MCF 10A (cell line): ENCODE measurements around the gene TRIM59. TPM values are rescaled to one million over a fixed set of nuclear protein-coding genes. Genes with fewer than 3 reads are reported as not detected.
A peak's percentile ranks its signal among the peaks of the same experiment; 100 is the strongest.

Experiments used
- BruUV-seq: library from RNA; stranded (reverse); fragments of 400-500 nt; replicated peaks from 2 replicates; lab custom pipeline; 2021; lab: Mats Ljungman, UMichigan
- CTCF ChIA-PET: fragments of 300-600 bp; sonication (Branson Sonifier 250); formaldehyde crosslinking; extraction: SDS; loops from one replicate; lab custom pipeline; 2021; ENCODE audit warnings: antibody characterized with exemption, inconsistent platforms; lab: Yijun Ruan, JAX
- POLR2A ChIA-PET: fragments of 300-600, 350-650 bp; sonication (Branson Sonifier 250); formaldehyde crosslinking; extraction: SDS; loops from one replicate; lab custom pipeline; 2020; ENCODE audit warnings: antibody characterized with exemption, inconsistent platforms; lab: Yijun Ruan, JAX
- DNase-seq: peaks from one replicate; pipeline ENCODE4 v3.0.0-alpha.2; 2018; ENCODE audit not compliant: unreplicated experiment
- H3K27ac Mint-ChIP-seq: one replicate; pipeline ENCODE4 v1.8.0; 2022; ENCODE audit warnings: mild to moderate bottlenecking, low read depth, mixed read lengths; ENCODE audit not compliant: unreplicated experiment
- H3K27me3 Mint-ChIP-seq: one replicate; pipeline ENCODE4 v1.8.0; 2022; ENCODE audit warnings: mixed read lengths; ENCODE audit not compliant: insufficient read depth, unreplicated experiment
- H3K36me3 Mint-ChIP-seq: one replicate; pipeline ENCODE4 v1.8.0; 2022; ENCODE audit warnings: mild to moderate bottlenecking, moderate library complexity, mixed read lengths; ENCODE audit not compliant: insufficient read depth, unreplicated experiment
- H3K4me1 Mint-ChIP-seq: one replicate; pipeline ENCODE4 v1.8.0; 2022; ENCODE audit warnings: mixed read lengths; ENCODE audit not compliant: insufficient read depth, unreplicated experiment
- H3K4me3 Mint-ChIP-seq: one replicate; pipeline ENCODE4 v1.8.0; 2022; ENCODE audit warnings: mild to moderate bottlenecking, moderate library complexity, mixed read lengths; ENCODE audit not compliant: unreplicated experiment
- H3K9me3 Mint-ChIP-seq: one replicate; pipeline ENCODE4 v1.8.0; 2022; ENCODE audit warnings: mixed read lengths; ENCODE audit not compliant: unreplicated experiment
- CTCF ChIP-seq: fragments of 200-600 bp; IDR thresholded peaks from one replicate; pipeline ENCODE4 v1.8.0; 2022; ENCODE audit warnings: antibody characterized with exemption, mild to moderate bottlenecking; ENCODE audit not compliant: unreplicated experiment
- intact Hi-C: fragments of 100-400 bp; cut with micrococcal nuclease; formaldehyde crosslinking; loops from 2 replicates; pipeline ENCODE4 v1.14.1; 2022
- total RNA-seq: library from RNA; stranded (reverse); gene quantifications from 2 replicates; pipeline ENCODE4 v1.2.3, GENCODE V29; 2022

The TRIM59 gene
- total RNA-seq, 1 experiment from 2014 or later, result 15.1 TPM

- POLR2A ChIA-PET, result interaction anchor here (0.9 kb wide), 1 partner anchor 592 kb away, joined by 5 read pairs; no protein-coding TSS in a partner anchor
- Mint-ChIP-seq H3K9me3 (no peaks in the 10 kb centered on the region), H3K4me3 (no peak overlapping the region), H3K36me3 (peaks cover 9% of the 10 kb centered on the region), H3K27ac (no peak overlapping the region), H3K4me1 (peaks cover 5% of the 10 kb centered on the region), H3K27me3 (no peaks in the 10 kb centered on the region)
- intact Hi-C loops, result loop anchor here (5.0 kb wide), 3 partner anchors 41 to 116 kb away; no protein-coding TSS in a partner anchor
- CTCF ChIA-PET, result no interaction called here
- BruUV-seq, result no TSS peak
- TF ChIP-seq CTCF, result no peak
- no peak for DNase-seq
These were observed 3.0 kb downstream of the TRIM59 start for GRCh38 chr3:160446522-160447056.

DNA sequence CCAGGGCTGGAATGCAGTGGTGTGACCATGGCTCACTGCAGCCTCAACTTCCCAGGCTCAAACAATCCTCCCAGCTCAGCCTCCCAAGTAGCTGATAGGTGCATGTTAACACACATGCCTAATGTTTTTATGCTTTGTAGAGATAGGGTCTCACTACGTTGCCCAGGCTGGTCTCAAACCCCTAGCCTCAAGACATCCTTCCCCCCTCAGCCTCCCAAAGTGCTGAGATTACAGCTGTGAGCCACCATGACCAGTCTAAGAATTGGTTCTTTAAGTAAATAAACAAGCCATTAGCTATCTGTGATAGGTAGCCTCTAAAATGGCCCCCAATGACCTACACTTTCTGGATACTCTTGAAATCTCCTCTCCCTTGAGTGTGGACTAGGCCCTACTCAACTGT is 3.7 kb downstream of the TRIM59 start:
- Mint-ChIP-seq H3K4me3 (no peak overlapping the region), H3K36me3 (peaks cover 9% of the 10 kb centered on the region), H3K9me3 (no peaks in the 10 kb centered on the region), H3K27ac (no peak overlapping the region), H3K27me3 (no peaks in the 10 kb centered on the region), H3K4me1 (peaks cover 5% of the 10 kb centered on the region)
- no peak for TF ChIP-seq CTCF
- CTCF ChIA-PET, result interaction anchor here (0.7 to 1.1 kb wide), 2 partner anchors 13 to 723 kb away, joined by 3 to 4 read pairs; no protein-coding TSS in a partner anchor
- BruUV-seq, result no TSS peak
- POLR2A ChIA-PET, result interaction anchor here (1.0 kb wide), 2 partner anchors 11 to 44 kb away, joined by 3 to 4 read pairs; no protein-coding TSS in a partner anchor
- DNase-seq, result no peak
- intact Hi-C loops, result loop anchor here (5.0 kb wide), 3 partner anchors 41 to 116 kb away; no protein-coding TSS in a partner anchor

DNA sequence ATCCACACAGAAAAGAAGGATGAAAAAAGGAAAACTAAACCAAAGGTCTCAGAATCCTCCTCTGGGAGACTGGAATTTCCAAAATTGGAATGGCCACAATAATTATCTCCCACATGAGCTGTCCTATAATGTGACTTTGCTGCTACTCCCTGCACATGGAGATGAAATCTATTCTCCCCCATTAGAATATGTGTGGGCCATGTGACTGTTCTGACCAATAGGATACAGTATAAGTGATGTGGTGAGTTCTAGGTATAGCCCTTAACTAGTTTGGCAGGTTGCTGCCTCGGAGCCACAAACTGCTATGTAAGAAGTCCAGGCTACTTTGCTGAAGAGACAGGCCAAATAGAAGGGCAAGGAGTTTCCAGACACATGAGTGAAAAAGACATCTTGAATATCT is 5.2 kb downstream of the TRIM59 start:
- Mint-ChIP-seq H3K27me3 (no peaks in the 10 kb centered on the region), H3K36me3 (peaks cover 20% of the 10 kb centered on the region), H3K4me1 (peaks cover 5% of the 10 kb centered on the region), H3K9me3 (no peaks in the 10 kb centered on the region), H3K27ac (no peak overlapping the region), H3K4me3 (no peak overlapping the region)
- TF ChIP-seq CTCF, result no peak
- ChIA-PET POLR2A (interaction anchor here (0.7 to 1.3 kb wide), 4 partner anchors 9 to 44 kb away, joined by 3 to 8 read pairs (median 6); no protein-coding TSS in a partner anchor), CTCF (interaction anchor here (1.0 kb wide), 1 partner anchor 41 kb away, joined by 7 read pairs; no protein-coding TSS in a partner anchor)
- intact Hi-C loops, result no loop called here
- peak; percentile 8 for DNase-seq
- no TSS peak for BruUV-seq

GRCh38 chr3:160440687-160441086 is 8.9 kb downstream of the TRIM59 start:
- POLR2A ChIA-PET, result no interaction called here
- H3K4me1 Mint-ChIP-seq, result no peaks in the 10 kb centered on the region
- no peak for TF ChIP-seq CTCF
- no peak overlapping the region for H3K27ac Mint-ChIP-seq
- no peaks in the 10 kb centered on the region for H3K27me3 Mint-ChIP-seq
- CTCF ChIA-PET, result no interaction called here
- H3K4me3 Mint-ChIP-seq, result no peak overlapping the region
- H3K36me3 Mint-ChIP-seq, result peaks cover 26% of the 10 kb centered on the region
- DNase-seq, result no peak
- H3K9me3 Mint-ChIP-seq, result no peaks in the 10 kb centered on the region
- no TSS peak for BruUV-seq
- intact Hi-C loops, result no loop called here
